GM12801 (cell line): ENCODE data around the gene SPAG16.

Source experiments
- CTCF ChIP-seq: IDR thresholded peaks from one replicate; pipeline ENCODE4 v1.5.1; 2011; ENCODE audit warnings: control low read depth; ENCODE audit not compliant: insufficient read length; ENCODE audit errors: extremely low read depth

The SPAG16 gene

DNA sequence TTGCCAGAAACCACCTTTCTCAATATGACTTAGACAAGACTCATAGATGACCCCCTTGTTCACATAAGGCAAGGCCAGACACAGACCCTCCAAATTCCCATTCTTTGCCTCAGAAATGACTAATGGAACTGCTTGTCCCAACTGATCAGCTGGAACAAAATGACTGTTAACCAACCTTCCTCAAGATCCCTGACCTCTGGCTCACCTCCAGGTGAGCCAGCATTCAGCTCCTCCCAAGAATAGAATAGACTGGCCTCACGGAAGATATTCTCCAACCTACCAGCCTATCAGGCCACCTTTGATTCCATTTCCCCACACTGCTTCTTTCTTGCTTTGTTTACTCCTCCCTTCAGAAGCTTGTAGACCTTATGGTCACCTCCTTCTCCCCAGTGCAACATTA is 930.8 kb downstream of the SPAG16 start:
- TF ChIP-seq CTCF, result no peak

GRCh38 chr2:214217136-214217535 is 932.9 kb downstream of the SPAG16 start:
- no peak for TF ChIP-seq CTCF

- no peak for TF ChIP-seq CTCF
These were observed 933.3 kb downstream of the SPAG16 start for GRCh38 chr2:214217599-214217998.

DNA sequence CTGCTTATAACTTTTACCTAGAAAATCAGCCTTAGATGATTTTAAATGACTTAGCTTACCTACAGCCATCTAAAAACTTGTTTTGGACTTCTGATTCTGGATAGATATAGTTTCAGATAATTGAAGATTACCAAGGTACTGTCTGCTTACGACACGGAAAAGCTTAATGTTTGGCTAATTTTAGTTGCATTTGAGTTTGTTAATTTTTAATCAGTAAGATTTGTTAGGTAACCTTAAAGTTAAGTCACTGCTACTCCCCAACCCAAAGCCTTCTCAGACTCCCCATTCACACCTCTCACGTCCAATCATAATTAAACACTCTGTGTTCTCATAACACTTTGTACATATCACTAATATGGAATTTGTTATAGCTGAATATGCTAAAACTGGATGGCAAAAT is 936.0 kb downstream of the SPAG16 start:
- TF ChIP-seq CTCF, result no peak

DNA sequence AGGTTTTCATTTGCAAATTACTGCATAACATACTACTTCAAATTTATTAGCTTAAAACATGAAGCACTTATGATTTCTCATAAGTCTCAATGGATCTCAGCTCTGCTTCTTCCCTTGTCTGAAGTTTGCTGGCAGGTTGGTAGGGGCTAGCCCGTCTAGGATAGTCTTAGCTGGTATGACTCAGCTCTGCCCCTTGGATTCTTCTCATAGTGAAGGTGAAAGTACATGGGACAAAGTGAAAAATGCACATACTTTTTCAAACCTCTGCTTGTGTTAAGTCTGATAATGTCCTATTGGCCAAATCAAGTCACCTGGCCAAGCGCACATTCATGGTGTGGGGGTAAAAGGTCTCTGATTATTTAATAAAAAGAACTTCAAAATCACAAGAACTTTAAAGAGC is 941.8 kb downstream of the SPAG16 start:
- no peak for TF ChIP-seq CTCF

- TF ChIP-seq CTCF, result no peak
These were observed 948.0 kb downstream of the SPAG16 start for GRCh38 chr2:214232271-214232670.

DNA sequence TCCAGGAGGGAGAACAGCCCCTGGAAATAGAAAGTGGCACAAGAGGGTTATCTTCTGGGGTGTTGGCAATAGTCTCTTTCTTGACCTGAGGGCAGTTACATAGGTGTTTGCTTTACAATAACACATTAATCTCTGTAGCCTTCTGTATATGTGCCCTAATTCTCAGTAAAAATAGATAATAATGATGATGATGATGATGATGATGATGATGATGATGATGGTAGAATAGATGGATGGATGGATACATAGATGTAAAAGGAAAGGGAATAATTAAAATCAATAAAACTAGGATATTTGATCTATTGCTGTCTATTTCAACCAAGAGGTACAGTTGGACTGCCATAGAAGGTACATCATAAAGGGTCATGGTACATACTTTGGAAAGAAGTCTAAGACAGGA is 948.9 kb downstream of the SPAG16 start:
- TF ChIP-seq CTCF, result no peak

DNA sequence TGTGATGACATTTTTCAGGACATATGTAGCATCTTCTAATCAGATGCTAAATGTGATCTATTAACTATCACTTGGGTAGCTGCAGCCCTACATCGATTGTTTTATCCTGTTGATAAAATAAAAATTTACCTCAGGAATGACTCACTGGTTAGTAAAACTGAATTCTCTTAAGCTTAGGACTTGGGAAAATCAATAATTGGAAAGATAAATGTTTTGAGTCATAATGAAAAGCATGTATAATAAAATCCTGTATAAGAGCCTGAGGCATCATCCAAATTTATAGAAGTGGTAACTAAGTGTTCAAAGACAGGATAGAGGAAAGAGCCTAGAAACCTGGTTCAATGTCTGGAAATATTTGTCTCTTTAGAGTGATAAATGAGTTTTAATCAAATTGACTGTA is 958.5 kb downstream of the SPAG16 start:
- no peak for TF ChIP-seq CTCF
